Gastrocnemius medialis (tissue), 4 donors: Measurements from ENCODE around the gene CDH7. TPM values are rescaled to one million over a fixed set of nuclear protein-coding genes. Genes with fewer than 3 reads are reported as not detected.
A peak's percentile ranks its signal among the peaks of the same experiment; 100 is the strongest.

Experiments
- ATAC-seq, 2 donors: fragments of 150-250 bp; one replicate each; pipeline ENCODE4 v1.9.1; 2016
- DNase-seq, 2 donors: peaks; one replicate each; pipeline ENCODE4 v3.0.0-alpha.2; 2019
- H3K27ac ChIP-seq, 4 donors: fragments of 200-600 bp; sonication (generic); 1 replicate in 1 of 4; 2 replicates in 3 of 4; pipeline ENCODE4 v1.5.1; 2016 to 2018; ENCODE audit warnings: mild to moderate bottlenecking in 2 of 4, moderate library complexity in 1 of 4
- H3K27me3 ChIP-seq, 3 donors: fragments of 200-600 bp; sonication (generic) in 2 of 3; 1 replicate in 1 of 3; 2 replicates in 2 of 3; pipeline versions ENCODE4 v1.5.1 to v1.6.0; 2016 to 2019; ENCODE audit warnings: mild to moderate bottlenecking in 1 of 3, moderate library complexity in 1 of 3
- H3K36me3 ChIP-seq, 2 donors: fragments of 200-600 bp; sonication (generic) in 1 of 2; one replicate each; pipeline ENCODE4 v1.5.1; 2017 to 2018
- H3K4me1 ChIP-seq, 2 donors: fragments of 200-600 bp; sonication (generic) in 1 of 2; one replicate each; pipeline ENCODE4 v1.5.1; 2016 to 2017; ENCODE audit warnings: mild to moderate bottlenecking in 2 of 2
- H3K4me3 ChIP-seq, 4 donors: fragments of 200-600 bp; sonication (generic) in 3 of 4; 1 replicate in 1 of 4; 2 replicates in 3 of 4; pipeline ENCODE4 v1.5.1; 2016 to 2019; ENCODE audit warnings: mild to moderate bottlenecking in 2 of 4
- H3K9me3 ChIP-seq, 3 donors: fragments of 200-600 bp; sonication (generic) in 2 of 3; 1 replicate in 1 of 3; 2 replicates in 2 of 3; pipeline ENCODE4 v1.5.1; 2016 to 2019
- CTCF ChIP-seq, 5 experiments: fragments of 450-650 bp in 3 of 5; fragments of 200-600 bp in 2 of 5; sonication (generic) in 2 of 5; IDR thresholded peaks in 4 of 5; conservative IDR thresholded peaks in 1 of 5; 1 replicate in 4 of 5; 2 replicates in 1 of 5; pipeline ENCODE4 v1.5.1; 2016 to 2019; ENCODE audit warnings: antibody characterized with exemption in 5 of 5, mild to moderate bottlenecking in 3 of 5, moderate library complexity in 3 of 5
- POLR2A ChIP-seq, 2 donors: fragments of 450-650 bp; IDR thresholded peaks; one replicate each; pipeline ENCODE4 v1.6.1; 2017; ENCODE audit warnings: antibody characterized with exemption in 2 of 2, mild to moderate bottlenecking in 2 of 2, moderate library complexity in 2 of 2
- in situ Hi-C, 4 donors: fragments of 200-750 bp; cut with MboI; loops; one replicate each; pipeline versions ENCODE4 v1.15.0 to v1.8.0; 2017; ENCODE audit warnings: low sequenced_read_pairs in 4 of 4
- intact Hi-C: fragments of 100-400 bp; cut with DNase I; formaldehyde crosslinking; loops from one replicate; pipeline ENCODE4 v1.15.1; 2023; ENCODE audit warnings: low total_unique reads
- total RNA-seq, 4 donors: library from RNA; depleted of rRNA; stranded (reverse); fragments of >200 nt; gene quantifications; one replicate each; pipeline versions ENCODE4 v1.1.0 to v1.2.3, GENCODE V29; 2016

Gene CDH7
- total RNA-seq, 4 donors from 2014 or later = not detected

- intact Hi-C loops (no loop called here), in situ Hi-C loops (no loop called here)
- no peaks in the 10 kb centered on the region for H3K9me3 ChIP-seq
- no peaks in the 10 kb centered on the region for H3K36me3 ChIP-seq
- H3K27ac ChIP-seq = no peak overlapping the region
- DNase-seq (no peak), ATAC-seq (peak in 1 of 2 donors; percentile 53)
- peaks cover 0 to 6% of the 10 kb centered on the region in 2 donors for H3K4me1 ChIP-seq
- no peaks in the 10 kb centered on the region for H3K27me3 ChIP-seq
- TF ChIP-seq POLR2A (IDR thresholded peaks at IDR 0.05) (no peak), CTCF (IDR thresholded peaks at IDR 0.05 in 4 of 5, conservative IDR thresholded peaks at IDR 0.05 in 1 of 5) (no peak)
- no peak overlapping the region for H3K4me3 ChIP-seq
Measured at GRCh38 chr18:65721619-65722018, 29.2 kb upstream of the CDH7 start.

DNA sequence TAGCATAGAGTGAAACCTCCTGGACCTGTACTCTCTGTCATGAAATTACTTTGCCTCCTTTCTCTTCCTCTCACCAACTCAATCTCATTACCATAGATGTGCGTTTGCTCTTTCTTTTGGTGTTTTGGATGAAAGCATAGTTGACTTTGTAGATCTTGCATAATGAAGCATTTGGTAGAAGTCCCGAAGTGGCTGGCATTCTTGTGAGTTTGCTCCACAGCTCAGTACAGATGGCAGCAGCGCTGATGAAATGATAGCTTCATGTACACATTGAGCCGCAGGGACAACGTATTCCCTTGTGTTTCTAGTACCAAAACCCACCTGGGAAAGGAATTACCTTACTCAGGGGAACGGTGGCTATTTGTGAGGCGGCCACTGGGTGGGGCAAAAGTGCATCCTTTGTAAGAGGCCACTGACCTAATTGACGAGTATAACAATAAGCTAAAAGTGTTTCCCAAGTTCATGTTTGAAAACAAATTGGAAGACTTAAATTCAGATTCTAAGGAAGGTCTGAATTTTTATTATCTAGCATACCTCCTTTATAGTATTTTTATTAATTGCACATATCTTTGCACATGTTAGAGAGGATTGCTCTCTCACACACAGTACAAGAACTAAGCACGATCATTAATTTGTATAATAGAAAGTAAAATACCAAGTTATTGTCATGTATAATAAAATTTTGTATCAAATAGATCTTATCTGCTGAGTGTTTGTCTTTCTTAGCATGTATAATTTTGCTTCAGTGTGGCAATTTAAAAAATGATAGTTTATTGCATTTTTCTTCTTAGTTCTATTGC, 25.4 kb upstream of the CDH7 start:
- intact Hi-C loops (loop anchor here (5.0 kb wide), 1 partner anchor 772 kb away; no protein-coding TSS in a partner anchor), in situ Hi-C loops (no loop called here)
- TF ChIP-seq CTCF (IDR thresholded peaks at IDR 0.05 in 4 of 5, conservative IDR thresholded peaks at IDR 0.05 in 1 of 5) = peak in 1 of 5 experiments; percentile 13
- TF ChIP-seq POLR2A (IDR thresholded peaks at IDR 0.05) = no peak
- DNase-seq = no peak
- Histone ChIP-seq H3K27ac (no peak overlapping the region), H3K4me3 (no peak overlapping the region), H3K9me3 (no peaks in the 10 kb centered on the region), H3K4me1 (peaks cover 0 to 6% of the 10 kb centered on the region in 2 donors), H3K27me3 (no peaks in the 10 kb centered on the region), H3K36me3 (no peaks in the 10 kb centered on the region)
- ATAC-seq = no peak

DNA sequence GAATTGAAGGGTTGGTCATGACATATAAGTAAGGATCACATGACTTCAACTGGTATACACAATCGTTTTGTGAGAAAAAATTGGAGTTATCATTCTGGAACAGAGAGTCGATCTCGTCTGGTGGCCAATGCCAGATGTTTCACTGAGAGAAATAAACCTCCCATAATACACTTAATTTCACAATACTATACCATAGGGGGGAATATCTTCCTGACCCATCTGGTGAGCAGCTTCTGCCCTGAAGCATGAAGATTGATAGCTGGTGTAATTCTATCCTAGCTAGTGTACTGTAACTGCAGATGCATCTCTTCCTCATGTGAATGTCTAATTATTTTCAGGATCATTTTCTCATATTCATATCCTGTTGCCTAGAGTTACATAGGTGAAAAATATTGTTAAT, 15.7 kb upstream of the CDH7 start:
- TF ChIP-seq POLR2A (IDR thresholded peaks at IDR 0.05) = no peak
- TF ChIP-seq CTCF (IDR thresholded peaks at IDR 0.05 in 4 of 5, conservative IDR thresholded peaks at IDR 0.05 in 1 of 5) = no peak
- in situ Hi-C loops = no loop called here
- DNase-seq (no peak), ATAC-seq (no peak)
- Histone ChIP-seq H3K27ac (no peak overlapping the region), H3K4me3 (no peak overlapping the region), H3K27me3 (no peaks in the 10 kb centered on the region), H3K9me3 (no peaks in the 10 kb centered on the region), H3K4me1 (no peaks in the 10 kb centered on the region), H3K36me3 (no peaks in the 10 kb centered on the region)
- intact Hi-C loops = no loop called here

GRCh38 chr18:65737471-65737955, 13.3 kb upstream of the CDH7 start:
- intact Hi-C loops = no loop called here
- Histone ChIP-seq H3K9me3 (no peaks in the 10 kb centered on the region), H3K27me3 (no peaks in the 10 kb centered on the region), H3K36me3 (no peaks in the 10 kb centered on the region), H3K27ac (no peak overlapping the region), H3K4me1 (no peaks in the 10 kb centered on the region), H3K4me3 (no peak overlapping the region)
- TF ChIP-seq CTCF (IDR thresholded peaks at IDR 0.05 in 4 of 5, conservative IDR thresholded peaks at IDR 0.05 in 1 of 5) (no peak), POLR2A (IDR thresholded peaks at IDR 0.05) (no peak)
- ATAC-seq (no peak), DNase-seq (no peak)
- in situ Hi-C loops = no loop called here
